ENCODE results near the gene MAPKAP1.

Gene MAPKAP1

GRCh38 chr9:125477089-125477544 lies 229.9 kb downstream of the MAPKAP1 start:
- no peak for TF ChIP-seq REST (IDR thresholded peaks at IDR 0.05; ENCODE audit: low read depth)
- TF ChIP-seq ZBTB7A (IDR thresholded peaks at IDR 0.05; ENCODE audit: low read depth), result no peak
- TF ChIP-seq CREB1 (IDR thresholded peaks at IDR 0.05; ENCODE audit: low read depth), result no peak
- no peak for TF ChIP-seq TAF1 (IDR thresholded peaks at IDR 0.05; ENCODE audit: low read depth)
- no peak for TF ChIP-seq TEAD4 (IDR thresholded peaks at IDR 0.05)
- TF ChIP-seq, protein P1, sequence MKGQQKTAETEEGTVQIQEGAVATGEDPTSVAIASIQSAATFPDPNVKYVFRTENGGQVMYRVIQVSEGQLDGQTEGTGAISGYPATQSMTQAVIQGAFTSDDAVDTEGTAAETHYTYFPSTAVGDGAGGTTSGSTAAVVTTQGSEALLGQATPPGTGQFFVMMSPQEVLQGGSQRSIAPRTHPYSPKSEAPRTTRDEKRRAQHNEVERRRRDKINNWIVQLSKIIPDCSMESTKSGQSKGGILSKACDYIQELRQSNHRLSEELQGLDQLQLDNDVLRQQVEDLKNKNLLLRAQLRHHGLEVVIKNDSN (IDR thresholded peaks at IDR 0.05), result no peak
- no peak for TF ChIP-seq FOXM1 (IDR thresholded peaks at IDR 0.05; ENCODE audit: borderline replicate concordance, low read depth)
- no peak for TF ChIP-seq EGR1 (IDR thresholded peaks at IDR 0.05)
- TF ChIP-seq TCF12 (IDR thresholded peaks at IDR 0.05; ENCODE audit: low read depth), result no peak
- no peak for TF ChIP-seq CEBPB (IDR thresholded peaks at IDR 0.05)
- no peak for TF ChIP-seq RAD21 (IDR thresholded peaks at IDR 0.05; ENCODE audit: low read depth)
- TF ChIP-seq EP300 (IDR thresholded peaks at IDR 0.05; ENCODE audit: borderline replicate concordance), result no peak
- TF ChIP-seq NFIC (IDR thresholded peaks at IDR 0.05), result no peak
- TF ChIP-seq YY1 (IDR thresholded peaks at IDR 0.05; ENCODE audit: low read depth), result no peak
- TF ChIP-seq, protein P2, sequence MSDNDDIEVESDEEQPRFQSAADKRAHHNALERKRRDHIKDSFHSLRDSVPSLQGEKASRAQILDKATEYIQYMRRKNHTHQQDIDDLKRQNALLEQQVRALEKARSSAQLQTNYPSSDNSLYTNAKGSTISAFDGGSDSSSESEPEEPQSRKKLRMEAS (IDR thresholded peaks at IDR 0.05), result no peak

DNA sequence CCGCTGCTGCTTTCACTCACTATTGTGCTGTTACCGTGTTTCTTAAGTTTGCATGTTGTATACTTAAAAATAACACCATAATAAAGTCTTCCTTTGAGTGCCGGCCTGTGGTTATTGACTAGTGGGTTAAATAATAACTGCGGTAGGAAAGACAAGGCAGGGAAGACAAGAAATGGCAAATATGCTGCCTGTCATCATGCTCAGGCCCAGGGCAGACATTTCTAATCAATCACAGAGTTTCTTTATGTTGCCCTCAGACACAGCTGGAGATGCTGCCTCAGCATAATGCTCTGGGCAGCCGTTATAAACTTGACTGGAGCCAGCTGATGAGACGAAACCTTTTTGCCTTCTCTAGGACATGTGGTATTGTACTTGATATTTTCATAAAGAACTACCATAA lies 230.4 kb downstream of the MAPKAP1 start:
- TF ChIP-seq REST (IDR thresholded peaks at IDR 0.05; ENCODE audit: low read depth) (no peak), YY1 (IDR thresholded peaks at IDR 0.05; ENCODE audit: low read depth) (no peak), EGR1 (IDR thresholded peaks at IDR 0.05) (no peak), CEBPB (IDR thresholded peaks at IDR 0.05) (no peak), TAF1 (IDR thresholded peaks at IDR 0.05; ENCODE audit: low read depth) (no peak), NFIC (IDR thresholded peaks at IDR 0.05) (no peak), EP300 (IDR thresholded peaks at IDR 0.05; ENCODE audit: borderline replicate concordance) (no peak), RAD21 (IDR thresholded peaks at IDR 0.05; ENCODE audit: low read depth) (no peak), ZBTB7A (IDR thresholded peaks at IDR 0.05; ENCODE audit: low read depth) (no peak), FOXM1 (IDR thresholded peaks at IDR 0.05; ENCODE audit: borderline replicate concordance, low read depth) (no peak), TCF12 (IDR thresholded peaks at IDR 0.05; ENCODE audit: low read depth) (no peak), CREB1 (IDR thresholded peaks at IDR 0.05; ENCODE audit: low read depth) (no peak), TEAD4 (IDR thresholded peaks at IDR 0.05) (no peak)
- TF ChIP-seq, protein P1 (IDR thresholded peaks at IDR 0.05), result no peak
- TF ChIP-seq, protein P2 (IDR thresholded peaks at IDR 0.05), result no peak

GRCh38 chr9:125475385-125475784 lies 231.6 kb downstream of the MAPKAP1 start:
- TF ChIP-seq TCF12 (IDR thresholded peaks at IDR 0.05; ENCODE audit: low read depth), result no peak
- no peak for TF ChIP-seq TAF1 (IDR thresholded peaks at IDR 0.05; ENCODE audit: low read depth)
- TF ChIP-seq NFIC (IDR thresholded peaks at IDR 0.05), result no peak
- TF ChIP-seq ZBTB7A (IDR thresholded peaks at IDR 0.05; ENCODE audit: low read depth), result no peak
- TF ChIP-seq REST (IDR thresholded peaks at IDR 0.05; ENCODE audit: low read depth), result no peak
- TF ChIP-seq, protein P2 (IDR thresholded peaks at IDR 0.05), result no peak
- TF ChIP-seq FOXM1 (IDR thresholded peaks at IDR 0.05; ENCODE audit: borderline replicate concordance, low read depth), result no peak
- TF ChIP-seq TEAD4 (IDR thresholded peaks at IDR 0.05), result no peak
- TF ChIP-seq CEBPB (IDR thresholded peaks at IDR 0.05), result no peak
- TF ChIP-seq, protein P1 (IDR thresholded peaks at IDR 0.05), result no peak
- no peak for TF ChIP-seq RAD21 (IDR thresholded peaks at IDR 0.05; ENCODE audit: low read depth)
- TF ChIP-seq EGR1 (IDR thresholded peaks at IDR 0.05), result no peak
- TF ChIP-seq CREB1 (IDR thresholded peaks at IDR 0.05; ENCODE audit: low read depth), result no peak
- TF ChIP-seq EP300 (IDR thresholded peaks at IDR 0.05; ENCODE audit: borderline replicate concordance), result no peak
- TF ChIP-seq YY1 (IDR thresholded peaks at IDR 0.05; ENCODE audit: low read depth), result no peak
